K562 (cell line): Measurements from ENCODE around the gene CTNNA3.

ENCODE experiments used
- CHCHD3 ChIP-seq: fragments of 250-450 bp; sonication (Bioruptor Pico); IDR thresholded peaks from 2 replicates; pipeline ENCODE4 v2.1.2; 2022; ENCODE audit warnings: mild to moderate bottlenecking
- GATAD2A ChIP-seq: fragments of 450-650 bp; IDR thresholded peaks from 2 replicates; pipeline ENCODE4 v1.6.1; 2017
- HNRNPL ChIP-seq: fragments of 200-400 bp; formaldehyde crosslinking; IDR thresholded peaks from 2 replicates; pipeline ENCODE4 v1.6.1; 2017; ENCODE audit warnings: low read depth, mild to moderate bottlenecking, low read length
- KLF10 ChIP-seq: fragments of 250-450 bp; sonication (Bioruptor Pico); IDR thresholded peaks from 2 replicates; pipeline ENCODE4 v1.6.1; 2021; ENCODE audit warnings: matching md5 sums
- MTA1 ChIP-seq: fragments of 450-650 bp; IDR thresholded peaks from 2 replicates; pipeline ENCODE4 v1.6.1; 2017; ENCODE audit warnings: borderline replicate concordance
- NFIC ChIP-seq: fragments of 450-650 bp; IDR thresholded peaks from 2 replicates; pipeline ENCODE4 v1.6.1; 2017; ENCODE audit warnings: mild to moderate bottlenecking, inconsistent platforms
- POLR2A ChIP-seq: fragments of 450-650 bp; conservative IDR thresholded peaks from 2 replicates; pipeline ENCODE4 v1.6.1; 2016
- SMARCA5 ChIP-seq: fragments of 450-650 bp; IDR thresholded peaks from 2 replicates; pipeline ENCODE4 v1.6.1; 2016
- ZNF174 ChIP-seq: fragments of 250-450 bp; sonication (Bioruptor Pico); IDR thresholded peaks from 2 replicates; pipeline ENCODE4 v1.4.0; 2020; ENCODE audit warnings: mild to moderate bottlenecking
- ZNF224 ChIP-seq: sonication (generic); formaldehyde crosslinking; IDR thresholded peaks from 2 replicates; pipeline ENCODE4 v1.8.0; 2022; ENCODE audit warnings: mild to moderate bottlenecking, missing genetic modification reagents
- TF ChIP-seq, protein P1 (sequence below): fragments of 450-650 bp; IDR thresholded peaks from 2 replicates; pipeline ENCODE4 v1.7.1; 2018; ENCODE audit warnings: mild to moderate bottlenecking, low read depth; ENCODE audit not compliant: partially characterized antibody

DNA sequence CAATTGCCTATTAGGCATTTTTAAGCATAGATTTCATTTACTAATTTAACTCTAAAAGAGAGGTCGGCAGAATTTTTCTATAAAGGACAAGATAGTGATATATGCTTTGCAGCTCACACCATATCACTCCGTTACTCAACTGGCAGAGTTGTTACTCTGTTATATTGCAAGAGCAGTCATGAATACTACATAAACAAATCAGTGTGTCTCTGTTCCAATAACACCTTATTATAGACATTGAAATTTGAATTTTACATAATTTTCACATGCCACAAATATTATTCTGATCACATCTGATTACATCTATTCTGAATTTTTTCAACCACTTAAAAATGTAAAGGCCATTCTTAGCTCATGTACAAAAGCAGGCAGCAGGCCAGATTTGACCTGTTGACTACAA is 1624.1 kb downstream of the CTNNA3 start:
- no peak for TF ChIP-seq ZNF224 (CRISPR knock-in tag)
- TF ChIP-seq ZNF174 (CRISPR knock-in tag), result no peak
- TF ChIP-seq, protein P1, sequence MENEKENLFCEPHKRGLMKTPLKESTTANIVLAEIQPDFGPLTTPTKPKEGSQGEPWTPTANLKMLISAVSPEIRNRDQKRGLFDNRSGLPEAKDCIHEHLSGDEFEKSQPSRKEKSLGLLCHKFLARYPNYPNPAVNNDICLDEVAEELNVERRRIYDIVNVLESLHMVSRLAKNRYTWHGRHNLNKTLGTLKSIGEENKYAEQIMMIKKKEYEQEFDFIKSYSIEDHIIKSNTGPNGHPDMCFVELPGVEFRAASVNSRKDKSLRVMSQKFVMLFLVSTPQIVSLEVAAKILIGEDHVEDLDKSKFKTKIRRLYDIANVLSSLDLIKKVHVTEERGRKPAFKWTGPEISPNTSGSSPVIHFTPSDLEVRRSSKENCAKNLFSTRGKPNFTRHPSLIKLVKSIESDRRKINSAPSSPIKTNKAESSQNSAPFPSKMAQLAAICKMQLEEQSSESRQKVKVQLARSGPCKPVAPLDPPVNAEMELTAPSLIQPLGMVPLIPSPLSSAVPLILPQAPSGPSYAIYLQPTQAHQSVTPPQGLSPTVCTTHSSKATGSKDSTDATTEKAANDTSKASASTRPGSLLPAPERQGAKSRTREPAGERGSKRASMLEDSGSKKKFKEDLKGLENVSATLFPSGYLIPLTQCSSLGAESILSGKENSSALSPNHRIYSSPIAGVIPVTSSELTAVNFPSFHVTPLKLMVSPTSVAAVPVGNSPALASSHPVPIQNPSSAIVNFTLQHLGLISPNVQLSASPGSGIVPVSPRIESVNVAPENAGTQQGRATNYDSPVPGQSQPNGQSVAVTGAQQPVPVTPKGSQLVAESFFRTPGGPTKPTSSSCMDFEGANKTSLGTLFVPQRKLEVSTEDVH, result no peak
- TF ChIP-seq GATAD2A, result no peak
- no peak for TF ChIP-seq NFIC
- no peak for TF ChIP-seq CHCHD3 (CRISPR knock-in tag)
- no peak for TF ChIP-seq POLR2A
- no peak for TF ChIP-seq SMARCA5
- no peak for TF ChIP-seq MTA1
- TF ChIP-seq HNRNPL, result no peak
- TF ChIP-seq KLF10 (CRISPR knock-in tag), result no peak
